ENCODE data around the gene LRBA.

DNA sequence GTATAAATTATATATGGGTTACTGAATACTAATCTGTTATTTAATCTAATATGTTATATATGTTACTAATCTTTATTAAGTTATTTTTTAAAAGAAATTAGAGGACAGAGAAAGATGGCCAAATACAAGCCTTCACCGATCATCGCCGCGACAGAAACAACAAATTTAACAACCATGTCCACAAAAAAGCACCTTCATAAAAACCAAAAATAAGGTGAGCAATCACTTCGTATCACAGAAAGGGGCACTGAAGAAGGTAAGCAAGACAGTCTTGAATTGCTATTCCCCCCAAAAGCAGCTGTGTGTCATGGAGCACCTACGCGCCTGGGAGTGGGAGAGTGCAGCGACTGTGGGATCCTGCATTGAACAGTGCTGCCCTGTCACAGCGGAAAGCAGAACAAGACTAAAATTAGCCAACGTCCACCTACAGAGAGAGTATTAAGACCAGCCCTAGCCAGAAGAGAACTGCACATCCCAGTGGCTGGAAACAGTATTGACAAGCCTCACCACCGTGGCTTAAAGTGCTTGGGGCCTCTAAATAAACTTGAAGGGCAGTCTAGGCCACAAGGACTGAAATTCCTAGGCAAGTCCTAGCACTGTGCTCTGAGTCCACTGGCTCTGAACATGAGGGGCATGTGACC is 38.5 kb downstream of the LRBA start:
- TF ChIP-seq CTCF (IDR thresholded peaks at IDR 0.05) (no peak), POLR2A (IDR thresholded peaks at IDR 0.05) (no peak)

Measured in body of pancreas (tissue), 4 donors.